Activated T-cell treated with anti-CD3 and anti-CD28 coated beads for 1 hour (primary cell): ENCODE data around the gene ABCD4.

Experiments used
- DNase-seq: peaks from one replicate; pipeline ENCODE4 v3.0.0-alpha.2; 2020; ENCODE audit warnings: low read depth

Gene ABCD4

GRCh38 chr14:74259513-74259912, 43.2 kb downstream of the ABCD4 start:
- DNase-seq: no peak

GRCh38 chr14:74258764-74259035, 44.0 kb downstream of the ABCD4 start:
- DNase-seq: no peak

GRCh38 chr14:74257941-74258763, 44.6 kb downstream of the ABCD4 start:
- no peak for DNase-seq

- peak; percentile 51 for DNase-seq
Observed at GRCh38 chr14:74257078-74257940, 45.4 kb downstream of the ABCD4 start.

GRCh38 chr14:74255281-74255680, 47.5 kb downstream of the ABCD4 start:
- DNase-seq: no peak

- no peak for DNase-seq
Observed at GRCh38 chr14:74249433-74250375, 53.0 kb downstream of the ABCD4 start.

GRCh38 chr14:74248017-74248416, 54.7 kb downstream of the ABCD4 start:
- no peak for DNase-seq

GRCh38 chr14:74246542-74246941, 56.2 kb downstream of the ABCD4 start:
- DNase-seq: no peak

- DNase-seq: no peak
Observed at GRCh38 chr14:74245292-74245691, 57.4 kb downstream of the ABCD4 start.

- DNase-seq: no peak
Observed at GRCh38 chr14:74244115-74244514, 58.6 kb downstream of the ABCD4 start.

- DNase-seq: no peak
Observed at GRCh38 chr14:74243051-74243450, 59.7 kb downstream of the ABCD4 start.

- DNase-seq: no peak
Observed at GRCh38 chr14:74242780-74243042, 60.0 kb downstream of the ABCD4 start.

GRCh38 chr14:74242021-74242779, 60.5 kb downstream of the ABCD4 start:
- no peak for DNase-seq

- DNase-seq: no peak
Observed at GRCh38 chr14:74241652-74242017, 61.1 kb downstream of the ABCD4 start.

- DNase-seq: no peak
Observed at GRCh38 chr14:74240794-74241651, 61.7 kb downstream of the ABCD4 start.

GRCh38 chr14:74239848-74240793, 62.6 kb downstream of the ABCD4 start:
- no peak for DNase-seq

GRCh38 chr14:74238974-74239847, 63.5 kb downstream of the ABCD4 start, which contains the start of gene VSX2:
TSS of gene VSX2 (plus strand) at chr14:74239449. CDS start at chr14:74239562, 113 bp downstream.
- DNase-seq: no peak

GRCh38 chr14:74237441-74237840, 65.3 kb downstream of the ABCD4 start:
- DNase-seq: no peak
